ENCODE results near the gene SPATA13. TPM values are rescaled to one million over a fixed set of nuclear protein-coding genes. Genes with fewer than 3 reads are reported as not detected.
A peak's percentile ranks its signal among the peaks of the same experiment; 100 is the strongest.

SPATA13 gene
- total and polyA plus RNA-seq, 5 donors from 2014 or later = 80.9 to 115 (median 87.9) TPM

DNA sequence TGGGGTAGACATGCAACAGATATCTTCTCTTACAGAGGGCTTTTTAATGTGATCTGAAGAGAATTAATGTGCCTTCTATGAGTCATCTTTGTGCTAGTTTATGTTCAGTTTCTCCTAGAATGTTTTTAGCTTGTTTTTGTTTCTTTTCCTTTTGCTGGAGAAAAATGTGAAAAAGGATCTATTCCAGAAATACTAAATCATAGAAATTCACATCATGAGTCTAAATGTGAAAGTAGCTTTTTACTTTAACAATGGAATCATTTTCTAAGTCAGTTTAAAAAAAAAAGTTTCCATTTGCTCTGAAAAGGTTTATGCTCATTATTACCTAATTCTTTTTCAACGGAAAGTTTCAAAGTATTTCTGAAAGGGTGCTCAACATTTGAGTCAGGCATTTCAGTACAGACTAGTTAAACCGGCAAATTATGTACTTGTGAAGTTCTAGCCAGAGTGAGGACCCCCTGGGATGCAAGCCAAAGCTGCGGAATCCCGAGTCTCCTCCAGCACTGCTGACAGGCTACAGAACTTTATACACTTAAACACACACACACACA, 72.9 kb downstream of the SPATA13 start:
- Mint-ChIP-seq H3K4me3 (peak overlapping the region in 2 of 4 donors; percentile 38 to 41), H3K36me3 (no peaks in the 10 kb centered on the region), H3K27ac (peak overlapping the region in 2 of 3 donors; percentile 46 to 67), H3K27me3 (no peaks in the 10 kb centered on the region), H3K9me3 (no peaks in the 10 kb centered on the region), H3K4me1 (peaks cover 0 to 39% (median 18%) of the 10 kb centered on the region in 4 donors)
- Histone ChIP-seq H3K27me3 (ENCODE audit: control insufficient read depth, insufficient read depth, low read length) (no peaks in the 10 kb centered on the region), H3K27ac (ENCODE audit: insufficient read depth, low read length, poor library complexity, severe bottlenecking) (no peak overlapping the region), H3K4me3 (ENCODE audit: low read depth, low read length) (peak overlapping the region; percentile 43), H3K36me3 (ENCODE audit: control insufficient read depth, insufficient read depth, low read length) (no peaks in the 10 kb centered on the region), H3K4me1 (ENCODE audit: control insufficient read depth, insufficient read depth, low read length, poor library complexity, severe bottlenecking) (peaks cover 5% of the 10 kb centered on the region), H3K9me3 (ENCODE audit: control insufficient read depth in 2 of 2, low read length in 2 of 2) (no peaks in the 10 kb centered on the region)
- DNase-seq (no peak), ATAC-seq (ENCODE audit: low read depth in 2 of 2) (no peak)

GRCh38 chr13:24234200-24234915, 73.8 kb downstream of the SPATA13 start:
- H3K27ac ChIP-seq (ENCODE audit: insufficient read depth, low read length, poor library complexity, severe bottlenecking) = no peak overlapping the region
- peak overlapping the region; percentile 57 to 73 (median 67) for H3K27ac Mint-ChIP-seq
- H3K27me3 Mint-ChIP-seq = no peaks in the 10 kb centered on the region
- no peak for DNase-seq
- H3K4me1 Mint-ChIP-seq = peaks cover 0 to 36% (median 18%) of the 10 kb centered on the region in 4 donors
- no peaks in the 10 kb centered on the region for H3K9me3 ChIP-seq (ENCODE audit: control insufficient read depth in 2 of 2, low read length in 2 of 2)
- no peaks in the 10 kb centered on the region for H3K9me3 Mint-ChIP-seq
- H3K36me3 Mint-ChIP-seq = no peaks in the 10 kb centered on the region
- no peaks in the 10 kb centered on the region for H3K36me3 ChIP-seq (ENCODE audit: control insufficient read depth, insufficient read depth, low read length)
- no peak overlapping the region for H3K4me3 ChIP-seq (ENCODE audit: low read depth, low read length)
- H3K4me3 Mint-ChIP-seq = no peak overlapping the region
- no peaks in the 10 kb centered on the region for H3K27me3 ChIP-seq (ENCODE audit: control insufficient read depth, insufficient read depth, low read length)
- no peaks in the 10 kb centered on the region for H3K4me1 ChIP-seq (ENCODE audit: control insufficient read depth, insufficient read depth, low read length, poor library complexity, severe bottlenecking)
- ATAC-seq (ENCODE audit: low read depth in 2 of 2) = no peak

DNA sequence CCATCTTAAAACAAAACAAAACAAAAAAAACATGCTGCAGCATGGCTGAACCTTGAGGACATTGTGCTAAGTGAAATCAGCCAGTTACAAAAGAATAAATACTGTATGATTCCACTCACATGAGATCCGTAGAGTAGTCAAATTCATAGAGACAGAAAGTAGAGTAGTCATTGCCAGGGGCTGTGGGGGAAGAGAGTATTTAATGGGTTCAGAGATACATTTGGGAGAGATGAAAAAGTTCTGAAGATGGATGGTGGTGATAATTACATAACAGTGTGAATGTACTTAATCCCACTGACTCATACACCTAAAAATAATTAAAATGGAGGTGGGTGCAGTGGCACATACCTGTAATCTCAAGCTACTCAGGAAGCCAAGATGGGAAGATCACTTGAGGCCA, 76.8 kb downstream of the SPATA13 start:
- no peaks in the 10 kb centered on the region for H3K27me3 Mint-ChIP-seq
- DNase-seq = no peak
- H3K36me3 Mint-ChIP-seq = no peaks in the 10 kb centered on the region
- ATAC-seq (ENCODE audit: low read depth in 2 of 2) = no peak
- peaks cover 0 to 21% (median 12%) of the 10 kb centered on the region in 4 donors for H3K4me1 Mint-ChIP-seq
- no peak overlapping the region for H3K4me3 ChIP-seq (ENCODE audit: low read depth, low read length)
- H3K4me3 Mint-ChIP-seq = no peak overlapping the region
- H3K27ac Mint-ChIP-seq = no peak overlapping the region
- no peaks in the 10 kb centered on the region for H3K36me3 ChIP-seq (ENCODE audit: control insufficient read depth, insufficient read depth, low read length)
- no peak overlapping the region for H3K27ac ChIP-seq (ENCODE audit: insufficient read depth, low read length, poor library complexity, severe bottlenecking)
- H3K27me3 ChIP-seq (ENCODE audit: control insufficient read depth, insufficient read depth, low read length) = no peaks in the 10 kb centered on the region
- H3K9me3 ChIP-seq (ENCODE audit: control insufficient read depth in 2 of 2, low read length in 2 of 2) = no peaks in the 10 kb centered on the region
- H3K4me1 ChIP-seq (ENCODE audit: control insufficient read depth, insufficient read depth, low read length, poor library complexity, severe bottlenecking) = no peaks in the 10 kb centered on the region
- no peaks in the 10 kb centered on the region for H3K9me3 Mint-ChIP-seq

- Mint-ChIP-seq H3K9me3 (no peaks in the 10 kb centered on the region), H3K36me3 (peaks cover 3% of the 10 kb centered on the region), H3K4me1 (peaks cover 0 to 12% (median 3%) of the 10 kb centered on the region in 4 donors), H3K27me3 (no peaks in the 10 kb centered on the region), H3K4me3 (no peak overlapping the region), H3K27ac (peak overlapping the region in 1 of 3 donors; percentile 4)
- Histone ChIP-seq H3K27me3 (ENCODE audit: control insufficient read depth, insufficient read depth, low read length) (no peaks in the 10 kb centered on the region), H3K4me1 (ENCODE audit: control insufficient read depth, insufficient read depth, low read length, poor library complexity, severe bottlenecking) (no peaks in the 10 kb centered on the region), H3K36me3 (ENCODE audit: control insufficient read depth, insufficient read depth, low read length) (no peaks in the 10 kb centered on the region), H3K27ac (ENCODE audit: insufficient read depth, low read length, poor library complexity, severe bottlenecking) (no peak overlapping the region), H3K9me3 (ENCODE audit: control insufficient read depth in 2 of 2, low read length in 2 of 2) (no peaks in the 10 kb centered on the region), H3K4me3 (ENCODE audit: low read depth, low read length) (no peak overlapping the region)
- ATAC-seq (ENCODE audit: low read depth in 2 of 2) (no peak), DNase-seq (no peak)
Measured at GRCh38 chr13:24241336-24241735, 80.8 kb downstream of the SPATA13 start.

GRCh38 chr13:24242100-24242499, 81.6 kb downstream of the SPATA13 start:
- no peaks in the 10 kb centered on the region for H3K9me3 ChIP-seq (ENCODE audit: control insufficient read depth in 2 of 2, low read length in 2 of 2)
- no peak overlapping the region for H3K27ac ChIP-seq (ENCODE audit: insufficient read depth, low read length, poor library complexity, severe bottlenecking)
- Mint-ChIP-seq H3K36me3 (peaks cover 3% of the 10 kb centered on the region), H3K4me1 (peaks cover 0 to 13% (median 6%) of the 10 kb centered on the region in 4 donors), H3K27me3 (no peaks in the 10 kb centered on the region), H3K27ac (no peak overlapping the region), H3K4me3 (no peak overlapping the region), H3K9me3 (no peaks in the 10 kb centered on the region)
- no peak overlapping the region for H3K4me3 ChIP-seq (ENCODE audit: low read depth, low read length)
- ATAC-seq (ENCODE audit: low read depth in 2 of 2) = no peak
- no peaks in the 10 kb centered on the region for H3K4me1 ChIP-seq (ENCODE audit: control insufficient read depth, insufficient read depth, low read length, poor library complexity, severe bottlenecking)
- H3K36me3 ChIP-seq (ENCODE audit: control insufficient read depth, insufficient read depth, low read length) = no peaks in the 10 kb centered on the region
- DNase-seq = no peak
- no peaks in the 10 kb centered on the region for H3K27me3 ChIP-seq (ENCODE audit: control insufficient read depth, insufficient read depth, low read length)

DNA sequence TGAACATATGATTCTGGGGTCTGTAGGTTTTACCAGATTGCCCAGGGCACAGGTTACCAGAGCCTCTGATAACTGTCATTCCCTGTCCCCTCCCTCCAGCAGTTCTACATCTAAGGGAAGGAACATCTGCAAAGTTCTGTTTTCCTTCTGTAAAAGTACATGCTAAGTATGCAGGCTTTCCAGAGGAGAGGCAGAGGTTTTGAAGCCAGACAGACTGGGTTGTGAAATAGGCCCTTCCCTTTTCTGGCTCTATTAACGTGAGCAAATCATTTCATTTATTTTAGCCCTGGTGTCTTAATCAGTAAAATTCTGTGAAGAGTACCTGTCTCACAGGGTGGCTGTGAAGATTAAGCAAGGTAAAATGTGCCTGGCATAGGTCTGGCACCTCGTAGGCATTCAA, 82.8 kb downstream of the SPATA13 start:
- Histone ChIP-seq H3K27me3 (ENCODE audit: control insufficient read depth, insufficient read depth, low read length) (no peaks in the 10 kb centered on the region), H3K9me3 (ENCODE audit: control insufficient read depth in 2 of 2, low read length in 2 of 2) (no peaks in the 10 kb centered on the region), H3K4me1 (ENCODE audit: control insufficient read depth, insufficient read depth, low read length, poor library complexity, severe bottlenecking) (no peaks in the 10 kb centered on the region), H3K27ac (ENCODE audit: insufficient read depth, low read length, poor library complexity, severe bottlenecking) (no peak overlapping the region), H3K36me3 (ENCODE audit: control insufficient read depth, insufficient read depth, low read length) (no peaks in the 10 kb centered on the region), H3K4me3 (ENCODE audit: low read depth, low read length) (no peak overlapping the region)
- no peak for DNase-seq
- H3K36me3 Mint-ChIP-seq = peaks cover 3% of the 10 kb centered on the region
- H3K4me1 Mint-ChIP-seq = peaks cover 0 to 18% (median 4%) of the 10 kb centered on the region in 4 donors
- H3K9me3 Mint-ChIP-seq = no peaks in the 10 kb centered on the region
- H3K27ac Mint-ChIP-seq = peak overlapping the region in 1 of 3 donors; percentile 27
- ATAC-seq (ENCODE audit: low read depth in 2 of 2) = no peak
- no peak overlapping the region for H3K4me3 Mint-ChIP-seq
- H3K27me3 Mint-ChIP-seq = no peaks in the 10 kb centered on the region

DNA sequence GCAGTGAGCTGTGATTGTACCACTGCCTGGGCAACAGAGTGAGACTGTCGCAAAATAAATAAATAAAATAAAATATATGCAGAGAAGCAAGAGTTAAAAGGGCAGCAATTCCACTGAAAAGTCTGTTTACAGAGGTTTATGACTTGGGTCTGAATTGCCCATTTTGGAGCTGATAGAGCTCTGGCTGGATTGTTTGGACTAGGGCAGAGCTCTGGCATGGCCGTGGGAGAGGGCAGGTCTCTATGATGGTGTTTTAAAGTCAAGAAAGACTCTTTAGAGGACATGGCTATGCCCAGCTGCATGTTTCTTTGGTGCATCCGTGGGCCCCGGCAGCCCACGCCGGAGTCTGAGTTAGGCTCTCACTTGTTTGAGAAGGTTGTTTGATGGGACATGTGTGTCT, 84.3 kb downstream of the SPATA13 start:
- H3K9me3 Mint-ChIP-seq = no peaks in the 10 kb centered on the region
- ATAC-seq (ENCODE audit: low read depth in 2 of 2) (no peak), DNase-seq (no peak)
- Histone ChIP-seq H3K27ac (ENCODE audit: insufficient read depth, low read length, poor library complexity, severe bottlenecking) (no peak overlapping the region), H3K27me3 (ENCODE audit: control insufficient read depth, insufficient read depth, low read length) (no peaks in the 10 kb centered on the region), H3K36me3 (ENCODE audit: control insufficient read depth, insufficient read depth, low read length) (no peaks in the 10 kb centered on the region), H3K9me3 (ENCODE audit: control insufficient read depth in 2 of 2, low read length in 2 of 2) (no peaks in the 10 kb centered on the region), H3K4me3 (ENCODE audit: low read depth, low read length) (no peak overlapping the region), H3K4me1 (ENCODE audit: control insufficient read depth, insufficient read depth, low read length, poor library complexity, severe bottlenecking) (peaks cover 8% of the 10 kb centered on the region)
- peaks cover 3% of the 10 kb centered on the region for H3K36me3 Mint-ChIP-seq
- H3K4me1 Mint-ChIP-seq = peaks cover 0 to 32% (median 13%) of the 10 kb centered on the region in 4 donors
- no peaks in the 10 kb centered on the region for H3K27me3 Mint-ChIP-seq
- peak overlapping the region in 1 of 3 donors; percentile 77 for H3K27ac Mint-ChIP-seq
- no peak overlapping the region for H3K4me3 Mint-ChIP-seq

DNA sequence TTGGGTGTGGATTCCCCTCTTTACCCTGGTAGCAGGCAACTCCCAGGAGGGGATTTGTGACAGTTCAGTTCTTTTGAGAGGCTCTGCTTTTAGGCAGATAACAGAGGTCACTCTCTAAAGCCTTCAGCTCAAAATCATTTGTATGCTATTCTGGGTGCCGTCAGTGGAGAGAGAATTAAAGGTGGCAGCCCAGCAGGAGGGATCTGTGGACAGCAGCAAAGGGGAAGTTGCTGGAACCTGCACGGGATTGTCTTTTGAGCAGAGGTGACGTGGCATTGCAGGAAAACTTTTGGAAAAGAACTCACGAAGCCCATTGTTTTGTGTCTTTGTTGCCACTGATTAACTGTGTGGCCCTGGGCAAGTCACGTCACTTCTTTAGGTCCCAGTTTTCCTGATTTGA, 86.5 kb downstream of the SPATA13 start:
- H3K4me1 Mint-ChIP-seq = peaks cover 0 to 51% (median 27%) of the 10 kb centered on the region in 4 donors
- no peaks in the 10 kb centered on the region for H3K27me3 Mint-ChIP-seq
- Histone ChIP-seq H3K27ac (ENCODE audit: insufficient read depth, low read length, poor library complexity, severe bottlenecking) (no peak overlapping the region), H3K4me1 (ENCODE audit: control insufficient read depth, insufficient read depth, low read length, poor library complexity, severe bottlenecking) (peaks cover 25% of the 10 kb centered on the region), H3K36me3 (ENCODE audit: control insufficient read depth, insufficient read depth, low read length) (no peaks in the 10 kb centered on the region), H3K4me3 (ENCODE audit: low read depth, low read length) (no peak overlapping the region), H3K9me3 (ENCODE audit: control insufficient read depth in 2 of 2, low read length in 2 of 2) (no peaks in the 10 kb centered on the region), H3K27me3 (ENCODE audit: control insufficient read depth, insufficient read depth, low read length) (no peaks in the 10 kb centered on the region)
- H3K36me3 Mint-ChIP-seq = peaks cover 3% of the 10 kb centered on the region
- peak overlapping the region in 1 of 4 donors; percentile 6 for H3K4me3 Mint-ChIP-seq
- no peak for DNase-seq
- H3K27ac Mint-ChIP-seq = peak overlapping the region; percentile 50 to 88 (median 65)
- H3K9me3 Mint-ChIP-seq = no peaks in the 10 kb centered on the region
- no peak for ATAC-seq (ENCODE audit: low read depth in 2 of 2)
